Osteocyte (in vitro differentiated cells): Measurements from ENCODE around the gene SPPL3. TPM values are rescaled to one million over a fixed set of nuclear protein-coding genes. Genes with fewer than 3 reads are reported as not detected.

ENCODE experiments used
- DNase-seq: peaks from one replicate; pipeline ENCODE4 v3.0.0; 2021; ENCODE audit warnings: mixed read lengths; ENCODE audit not compliant: unreplicated experiment; ENCODE audit errors: extremely low spot score
- H3K27ac Mint-ChIP-seq: one replicate; pipeline ENCODE4 v1.8.0; 2021; ENCODE audit warnings: mild to moderate bottlenecking, mixed read lengths; ENCODE audit not compliant: unreplicated experiment
- H3K27me3 Mint-ChIP-seq: one replicate; pipeline ENCODE4 v1.8.0; 2021; ENCODE audit warnings: mixed read lengths; ENCODE audit not compliant: unreplicated experiment
- H3K36me3 Mint-ChIP-seq: one replicate; pipeline ENCODE4 v1.8.0; 2021; ENCODE audit warnings: mixed read lengths; ENCODE audit not compliant: unreplicated experiment
- H3K4me1 Mint-ChIP-seq: one replicate; pipeline ENCODE4 v1.8.0; 2021; ENCODE audit warnings: mixed read lengths; ENCODE audit not compliant: unreplicated experiment
- H3K4me3 Mint-ChIP-seq: one replicate; pipeline ENCODE4 v1.8.0; 2021; ENCODE audit warnings: mild to moderate bottlenecking, moderate library complexity, mixed read lengths; ENCODE audit not compliant: unreplicated experiment
- H3K9me3 Mint-ChIP-seq: one replicate; pipeline ENCODE4 v1.8.0; 2021; ENCODE audit warnings: mixed read lengths; ENCODE audit not compliant: unreplicated experiment
- total RNA-seq: library from RNA; stranded (reverse); gene quantifications from 2 replicates; pipeline ENCODE4 v1.2.1, GENCODE V29; 2021
- TF ChIP-seq, protein P1 (sequence below): fragments of 200-600 bp; sonication (generic); IDR thresholded peaks from 2 replicates; pipeline ENCODE4 v1.5.0; 2021; ENCODE audit warnings: antibody characterized with exemption, mild to moderate bottlenecking, moderate library complexity

Gene SPPL3
- total RNA-seq, 1 donor from 2014 or later: 61.7 TPM

- TF ChIP-seq, protein P1, sequence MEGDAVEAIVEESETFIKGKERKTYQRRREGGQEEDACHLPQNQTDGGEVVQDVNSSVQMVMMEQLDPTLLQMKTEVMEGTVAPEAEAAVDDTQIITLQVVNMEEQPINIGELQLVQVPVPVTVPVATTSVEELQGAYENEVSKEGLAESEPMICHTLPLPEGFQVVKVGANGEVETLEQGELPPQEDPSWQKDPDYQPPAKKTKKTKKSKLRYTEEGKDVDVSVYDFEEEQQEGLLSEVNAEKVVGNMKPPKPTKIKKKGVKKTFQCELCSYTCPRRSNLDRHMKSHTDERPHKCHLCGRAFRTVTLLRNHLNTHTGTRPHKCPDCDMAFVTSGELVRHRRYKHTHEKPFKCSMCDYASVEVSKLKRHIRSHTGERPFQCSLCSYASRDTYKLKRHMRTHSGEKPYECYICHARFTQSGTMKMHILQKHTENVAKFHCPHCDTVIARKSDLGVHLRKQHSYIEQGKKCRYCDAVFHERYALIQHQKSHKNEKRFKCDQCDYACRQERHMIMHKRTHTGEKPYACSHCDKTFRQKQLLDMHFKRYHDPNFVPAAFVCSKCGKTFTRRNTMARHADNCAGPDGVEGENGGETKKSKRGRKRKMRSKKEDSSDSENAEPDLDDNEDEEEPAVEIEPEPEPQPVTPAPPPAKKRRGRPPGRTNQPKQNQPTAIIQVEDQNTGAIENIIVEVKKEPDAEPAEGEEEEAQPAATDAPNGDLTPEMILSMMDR: no peak
- Mint-ChIP-seq H3K36me3 (peaks cover 37% of the 10 kb centered on the region), H3K4me3 (no peak overlapping the region), H3K4me1 (peaks cover 2% of the 10 kb centered on the region), H3K27me3 (no peaks in the 10 kb centered on the region), H3K9me3 (no peaks in the 10 kb centered on the region), H3K27ac (no peak overlapping the region)
- no peak for DNase-seq
Observed at GRCh38 chr12:120719072-120719471, 185.1 kb downstream of the SPPL3 start.

GRCh38 chr12:120718055-120718454, 186.1 kb downstream of the SPPL3 start:
- H3K27ac Mint-ChIP-seq: no peak overlapping the region
- TF ChIP-seq, protein P1: no peak
- no peaks in the 10 kb centered on the region for H3K9me3 Mint-ChIP-seq
- H3K4me3 Mint-ChIP-seq: no peak overlapping the region
- H3K4me1 Mint-ChIP-seq: peaks cover 7% of the 10 kb centered on the region
- H3K36me3 Mint-ChIP-seq: peaks cover 42% of the 10 kb centered on the region
- no peak for DNase-seq
- no peaks in the 10 kb centered on the region for H3K27me3 Mint-ChIP-seq

DNA sequence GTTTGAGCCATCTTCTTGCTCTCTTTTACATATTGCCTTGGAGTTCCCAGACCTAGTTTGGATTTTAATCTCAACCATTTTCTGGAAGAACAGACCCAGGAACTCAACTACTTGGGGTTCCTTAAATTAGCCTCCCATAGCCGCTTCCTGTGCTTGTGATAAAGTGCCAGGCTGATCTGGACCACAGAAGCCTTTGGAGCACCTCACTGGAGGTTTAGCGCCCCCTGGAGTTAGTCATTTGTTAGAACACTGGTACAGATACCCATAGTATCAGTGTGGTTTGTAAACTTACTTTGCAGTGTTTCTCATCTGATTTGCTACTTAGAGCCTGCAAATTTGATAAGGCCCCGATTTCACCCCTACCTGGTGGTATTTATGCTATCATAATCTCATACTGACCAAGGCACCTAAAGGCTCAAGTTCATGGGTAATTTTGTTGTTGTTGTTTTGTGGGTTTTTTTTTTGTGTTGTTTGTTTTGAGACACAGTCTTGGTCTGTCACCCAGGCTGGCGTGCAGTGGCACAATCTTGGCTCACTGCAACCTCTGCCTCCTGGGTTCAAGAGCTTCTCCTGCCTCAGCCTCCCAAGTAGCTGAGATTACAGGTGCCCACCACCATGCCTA, 190.2 kb downstream of the SPPL3 start:
- Mint-ChIP-seq H3K9me3 (no peaks in the 10 kb centered on the region), H3K4me3 (no peak overlapping the region), H3K27me3 (no peaks in the 10 kb centered on the region), H3K36me3 (peaks cover 17% of the 10 kb centered on the region), H3K4me1 (peaks cover 29% of the 10 kb centered on the region), H3K27ac (peak overlapping the region; percentile 61)
- DNase-seq: no peak
- TF ChIP-seq, protein P1: peak; percentile 90

DNA sequence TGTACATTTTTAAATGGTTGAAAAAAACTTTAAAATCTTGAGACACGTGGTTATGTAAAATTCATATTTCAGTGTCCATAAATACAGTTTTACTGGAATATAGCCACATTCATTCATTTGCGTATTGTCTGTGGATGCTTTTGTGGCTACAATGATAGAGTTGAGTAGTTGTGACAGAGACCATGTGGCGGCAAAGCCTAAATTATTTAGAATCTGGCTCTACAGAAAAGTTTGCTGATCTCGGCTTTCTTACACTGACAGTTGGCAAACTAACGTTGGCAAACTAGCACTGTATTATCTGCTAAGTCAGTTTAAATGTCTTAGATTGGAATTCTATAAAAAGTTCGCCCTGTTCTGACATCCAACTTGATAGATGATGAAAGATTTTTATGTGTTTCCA, 191.5 kb downstream of the SPPL3 start:
- no peak overlapping the region for H3K27ac Mint-ChIP-seq

More for the DNA sequence above, 191.5 kb downstream of the SPPL3 start:
- Mint-ChIP-seq H3K9me3 (no peaks in the 10 kb centered on the region), H3K4me3 (peak overlapping the region; percentile 79), H3K27me3 (no peaks in the 10 kb centered on the region), H3K36me3 (peaks cover 10% of the 10 kb centered on the region), H3K4me1 (peaks cover 29% of the 10 kb centered on the region)
- TF ChIP-seq, protein P1: no peak
- no peak for DNase-seq

Other genes with a start within 250 kb of the SPPL3 start
- 129 TPM in 2 replicates for gene MLEC, start 217.2 kb downstream of the SPPL3 start, total RNA-seq
- gene UNC119B, start 193.9 kb downstream of the SPPL3 start, total RNA-seq: 26.8 and 27.9 TPM in 2 replicates
- gene ACADS, start 178.5 kb downstream of the SPPL3 start, total RNA-seq: 4.6 and 4.9 TPM in 2 replicates
- not detected in 2 replicates for gene HNF1A, start 74.2 kb upstream of the SPPL3 start, total RNA-seq
- 14.2 and 17.3 TPM in 2 replicates for gene C12orf43, start 112.1 kb upstream of the SPPL3 start, total RNA-seq
- gene OASL, start 134.9 kb upstream of the SPPL3 start, total RNA-seq: 0.21 and 0.24 TPM in 2 replicates
- gene P2RX7, start 228.5 kb upstream of the SPPL3 start, total RNA-seq: 0.08 and 0.30 TPM in 2 replicates